Measurements from ENCODE around the gene OSGEPL1.
"Not testable (repeated sequence)": the region's sequence is repeated elsewhere in the genome, so short reads cannot be mapped to it uniquely, and the experiment has no call there.

Gene OSGEPL1

DNA sequence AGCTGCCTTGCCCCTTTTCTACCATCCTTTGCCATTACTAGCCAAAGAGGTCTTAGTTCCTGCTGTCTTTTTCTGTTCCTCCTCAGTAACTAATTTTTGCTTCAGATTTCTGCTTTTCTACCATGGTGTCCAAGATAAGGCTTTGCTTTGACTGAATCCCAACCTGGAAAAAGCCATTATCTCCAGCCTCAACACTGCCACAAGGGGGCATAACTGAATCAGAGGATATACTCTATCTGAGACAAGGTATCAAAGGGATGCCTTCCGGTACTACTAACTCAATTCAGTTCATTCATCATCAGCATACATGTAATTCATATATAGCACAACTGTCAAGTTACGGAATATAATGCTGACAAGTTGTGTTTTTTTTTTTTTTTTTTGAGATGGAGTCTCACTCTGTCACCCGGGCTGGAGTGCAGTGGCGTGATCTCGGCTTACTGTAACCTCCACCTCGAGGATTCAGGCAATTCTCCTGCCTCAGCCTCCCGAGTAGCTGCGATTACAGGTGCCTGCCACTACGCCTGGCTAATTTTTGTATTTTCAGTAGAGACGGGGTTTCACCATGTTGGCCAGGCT, 11.4 kb downstream of the OSGEPL1 start:
- DNase-seq (ENCODE audit: low read depth in 2 of 2): no peak

DNA sequence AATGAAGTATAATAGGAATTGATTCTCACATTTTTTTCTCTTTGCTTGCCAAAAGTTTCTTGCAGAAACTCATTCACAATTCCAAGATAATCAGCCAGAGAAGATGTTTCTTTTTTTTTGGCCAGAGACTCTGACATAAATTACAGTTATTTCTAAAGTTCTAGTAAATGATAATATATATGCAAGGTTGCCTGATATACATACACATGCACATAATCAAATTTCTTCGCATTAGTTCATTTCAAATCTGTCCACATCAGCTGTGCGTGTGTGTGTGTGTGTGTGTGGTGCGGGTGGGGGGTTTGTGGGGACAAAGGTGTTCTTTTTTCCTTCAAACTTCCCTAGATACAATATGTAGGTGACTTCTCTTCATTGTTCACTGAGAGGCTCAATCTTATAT, 33.2 kb downstream of the OSGEPL1 start:
- no peak for DNase-seq (ENCODE audit: low read depth in 2 of 2)

DNA sequence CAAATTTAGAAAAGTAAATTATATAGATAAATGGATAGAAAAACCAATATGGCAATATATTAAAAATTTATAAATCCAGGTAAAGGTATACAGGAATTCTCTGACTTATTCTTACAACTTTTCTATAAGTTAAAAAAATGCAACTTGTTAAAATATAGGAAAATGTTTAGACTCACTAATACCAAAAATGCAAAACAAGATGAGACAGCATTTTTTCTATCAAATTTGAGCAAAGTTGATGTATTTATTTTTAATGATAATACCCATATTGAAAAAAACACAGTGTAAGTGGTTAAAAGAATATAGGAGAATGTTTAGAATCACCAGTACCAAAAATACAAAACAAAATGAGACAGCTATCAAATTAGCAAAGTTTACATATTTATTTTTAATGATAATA, 35.7 kb downstream of the OSGEPL1 start:
- no peak for DNase-seq (ENCODE audit: low read depth in 2 of 2)

DNA sequence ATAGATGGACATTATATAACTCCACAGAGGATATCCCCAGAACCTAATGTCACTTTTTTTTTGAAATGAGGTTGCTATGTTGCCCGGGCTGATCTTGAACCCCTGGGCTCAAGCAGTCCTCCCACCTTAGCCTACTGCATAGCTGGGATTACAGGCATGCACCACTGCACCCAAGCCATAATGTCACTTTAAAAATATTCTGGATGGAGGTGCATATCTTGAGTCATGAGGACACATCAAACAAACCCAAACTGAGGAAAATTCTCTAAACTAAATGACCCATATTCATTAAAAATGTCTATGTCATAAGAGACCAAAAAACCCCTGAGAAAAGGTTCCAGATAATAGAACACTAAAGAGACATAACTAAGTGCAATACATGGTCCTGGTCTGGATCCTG, 36.3 kb downstream of the OSGEPL1 start:
- no peak for DNase-seq (ENCODE audit: low read depth in 2 of 2)

DNA sequence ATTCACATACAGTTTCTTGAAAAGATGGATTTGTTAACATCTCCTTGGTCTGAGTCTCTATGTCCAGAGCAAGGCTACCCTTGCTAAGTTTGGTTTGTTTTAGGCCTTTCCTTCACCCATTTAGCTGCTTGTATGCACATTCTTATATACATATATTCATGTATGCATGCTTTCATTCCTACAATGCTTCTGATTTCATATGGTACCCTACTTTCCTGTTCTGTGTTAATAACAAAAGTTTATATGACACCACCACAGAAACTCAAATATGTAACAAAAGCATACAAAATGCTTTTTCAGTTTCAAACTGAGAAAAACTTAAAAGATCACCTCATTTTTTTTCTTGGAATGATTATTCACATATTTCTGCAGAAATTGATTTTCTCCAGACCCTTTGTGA, 39.4 kb downstream of the OSGEPL1 start:
- DNase-seq (ENCODE audit: low read depth in 2 of 2): no peak

DNA sequence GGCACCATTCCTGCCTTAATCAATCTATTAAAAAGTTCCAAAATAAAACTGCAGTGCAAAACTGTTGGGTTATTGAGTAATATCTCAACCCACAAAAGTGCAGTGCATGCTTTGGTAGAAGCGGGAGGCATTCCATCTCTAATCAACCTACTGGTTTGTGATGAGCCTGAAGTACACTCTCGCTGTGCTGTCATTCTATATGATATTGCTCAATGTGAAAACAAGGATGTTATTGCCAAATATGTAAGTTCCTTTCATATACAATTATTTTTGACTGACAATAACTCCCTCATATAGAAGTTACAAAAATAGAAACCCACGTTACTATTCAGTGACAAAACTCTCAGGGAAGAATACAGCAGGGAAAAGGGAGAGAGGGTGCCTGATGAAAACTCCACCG, 43.0 kb downstream of the OSGEPL1 start:
- no peak for DNase-seq (ENCODE audit: low read depth in 2 of 2)

DNA sequence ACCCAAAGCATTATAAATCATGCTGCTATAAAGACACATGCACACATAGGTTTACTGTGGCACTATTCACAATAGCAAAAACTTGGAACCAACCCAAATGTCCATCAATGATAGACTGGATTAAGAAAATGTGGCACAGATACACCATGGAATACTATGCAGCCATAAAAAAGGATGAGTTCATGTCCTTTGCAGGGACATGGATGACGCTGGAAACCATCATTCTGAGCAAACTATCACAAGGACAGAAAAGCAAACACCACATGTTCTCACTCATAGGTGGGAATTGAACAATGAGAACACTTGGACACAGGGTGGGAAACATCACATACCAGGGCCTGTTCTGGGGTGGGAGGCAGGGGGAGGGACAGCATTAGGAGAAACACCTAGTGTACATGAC, 45.0 kb downstream of the OSGEPL1 start:
- not testable (repeated sequence) for DNase-seq (ENCODE audit: low read depth in 2 of 2)

DNA sequence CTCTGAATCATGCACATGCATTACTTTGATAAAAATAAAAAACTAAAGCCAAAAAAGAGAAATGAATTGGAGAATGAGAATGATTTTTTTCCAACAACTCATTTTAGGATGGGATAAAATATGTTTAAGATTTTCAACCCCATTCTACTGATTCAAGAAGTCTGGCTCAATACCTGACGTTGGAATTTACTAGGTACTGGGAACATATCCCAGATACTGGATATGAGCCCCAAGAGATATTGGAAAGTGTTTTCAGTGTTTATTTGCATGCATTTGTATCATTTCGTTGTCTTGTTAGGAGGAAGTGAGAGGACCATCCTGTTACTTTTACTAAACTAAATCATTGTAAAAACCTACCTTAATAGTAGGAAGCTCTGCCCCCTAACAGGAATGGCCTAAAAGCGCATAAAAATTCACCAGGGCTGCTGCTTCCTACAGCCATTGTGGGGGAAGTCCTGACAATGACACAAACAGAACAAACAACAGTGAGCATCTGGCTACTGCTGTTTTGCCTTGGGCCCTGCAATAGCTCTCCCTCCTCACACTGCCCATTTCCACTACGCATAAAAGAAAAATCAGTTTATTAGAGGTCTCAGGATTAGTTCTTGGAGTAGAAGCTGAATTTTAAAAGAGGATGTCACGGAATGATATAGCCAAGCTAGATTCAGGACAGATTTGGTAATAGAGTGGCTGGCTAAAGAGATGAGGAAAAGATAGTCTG, 52.9 kb downstream of the OSGEPL1 start:
- no peak for DNase-seq (ENCODE audit: low read depth in 2 of 2)

DNA sequence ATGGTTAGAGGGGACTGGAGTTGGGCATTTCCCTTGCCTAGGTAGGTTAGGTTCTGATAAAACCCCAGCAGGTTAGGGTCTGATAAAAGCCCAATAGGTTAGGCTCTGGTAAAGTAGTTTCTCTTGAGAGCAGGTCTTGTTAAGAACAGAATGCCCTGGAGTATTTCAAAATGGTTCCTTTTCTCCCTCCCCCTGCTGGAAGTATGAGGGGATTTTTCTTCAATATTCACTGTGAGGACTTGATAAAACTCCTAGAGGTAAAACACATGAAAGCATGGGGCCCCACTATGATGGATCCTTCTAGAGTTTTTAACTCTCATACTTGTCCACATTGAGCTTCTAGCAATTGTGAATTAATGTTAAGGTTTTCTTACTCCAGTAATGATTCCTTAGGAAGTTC, 60.5 kb downstream of the OSGEPL1 start:
- no peak for DNase-seq (ENCODE audit: low read depth in 2 of 2)

DNA sequence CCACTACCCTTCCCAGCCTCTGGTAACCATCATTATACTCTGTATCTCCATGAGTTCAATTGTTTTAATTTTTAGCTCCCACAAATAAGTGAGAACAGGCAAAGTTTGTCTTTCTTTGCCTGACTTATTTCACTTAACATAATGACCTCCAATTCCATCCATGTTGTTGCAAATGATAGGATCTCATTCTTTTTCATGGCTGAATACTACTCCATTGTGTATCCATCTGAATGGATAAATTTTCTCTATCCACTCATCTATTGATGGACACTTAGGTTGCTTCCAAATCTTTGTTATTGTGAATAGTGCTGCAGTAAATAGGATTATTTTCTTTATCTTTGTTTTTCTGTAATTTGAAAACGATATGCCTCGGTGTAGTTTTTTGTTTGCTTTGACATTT, 61.9 kb downstream of the OSGEPL1 start:
- DNase-seq (ENCODE audit: low read depth in 2 of 2): no peak

DNA sequence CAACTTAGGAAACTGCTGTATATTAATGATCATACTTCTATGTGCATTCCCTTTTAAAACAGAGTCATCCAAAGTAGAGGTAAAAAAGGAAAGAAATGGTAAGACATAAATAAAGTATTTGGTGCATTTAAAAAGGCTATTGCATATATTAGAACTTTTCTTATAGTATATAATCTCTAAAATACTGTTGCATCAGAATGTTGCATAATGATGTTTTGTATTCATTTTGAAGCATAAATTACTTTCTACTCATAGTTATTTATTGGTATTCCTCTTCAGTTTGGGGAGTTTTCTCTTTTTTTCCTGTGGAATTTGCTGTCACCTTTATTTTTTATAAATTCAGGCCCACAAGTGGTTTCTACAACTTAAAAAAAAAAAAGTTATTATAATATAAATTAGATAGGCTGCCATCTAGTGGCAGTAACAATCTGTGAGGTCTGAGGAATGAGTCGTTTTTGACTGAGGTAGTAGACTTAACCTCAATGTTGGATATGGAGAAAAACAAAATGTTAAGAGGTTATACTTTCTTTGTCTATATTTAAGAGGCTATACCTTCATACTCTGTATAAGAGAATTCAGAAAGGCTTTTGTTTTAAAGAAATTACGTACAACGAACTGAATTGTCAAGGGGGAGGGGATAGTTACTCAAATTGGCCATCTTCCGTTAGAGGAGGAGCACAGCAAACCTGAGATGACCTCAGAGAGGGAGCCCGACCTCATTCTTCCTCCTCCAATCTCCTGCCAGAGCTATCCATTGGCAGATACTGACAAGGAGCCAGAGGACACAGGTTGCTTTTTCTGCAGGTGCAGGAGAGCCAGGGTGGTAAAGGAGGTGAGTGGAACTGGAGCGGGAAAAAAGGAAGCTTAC, 64.3 kb downstream of the OSGEPL1 start:
- no peak for DNase-seq (ENCODE audit: low read depth in 2 of 2)

Data from stimulated activated CD8-positive, alpha-beta memory T cell treated with anti-CD3 and anti-CD28 coated beads, Interleukin-15, amount 100 ng/mL, for 48 hours (primary cell).